ENCODE results near the gene BICDL2.

BICDL2 gene

GRCh38 chr16:2980227-2981176 lies 56.2 kb downstream of the BICDL2 start, which contains the start of gene PKMYT1:
Gene PKMYT1 (minus strand): TSS chr16:2980446. CDS start chr16:2979657, 789 bp downstream.
- peak; percentile 95 for DNase-seq

DNA sequence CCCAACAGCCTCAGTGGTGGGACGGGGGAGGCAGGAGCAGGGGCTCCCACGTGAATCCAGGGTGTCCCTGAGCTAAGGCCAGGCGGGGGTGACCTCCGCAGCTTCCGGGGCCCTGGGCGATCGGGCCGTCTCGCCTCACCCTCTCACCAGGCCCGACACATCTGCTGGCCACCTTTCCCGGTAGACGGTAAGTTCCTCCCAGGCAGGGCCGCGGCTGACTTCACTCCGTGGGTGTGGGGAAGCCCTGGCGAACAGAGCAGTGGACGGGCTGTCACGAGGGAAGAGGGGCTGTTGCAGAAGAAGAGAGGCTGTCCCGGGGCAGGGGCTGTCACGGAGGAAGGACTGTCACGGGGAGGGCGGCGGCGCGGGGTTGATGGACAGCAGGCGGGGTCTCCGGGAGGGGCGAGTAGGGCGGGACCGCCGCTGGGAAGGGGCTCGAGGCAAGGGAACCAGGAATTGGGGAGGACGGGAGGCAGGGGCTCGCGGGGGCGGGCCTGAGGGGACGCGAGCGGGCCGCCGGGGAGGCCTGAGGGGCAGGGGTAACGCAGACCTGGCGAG lies 57.0 kb downstream of the BICDL2 start:
- DNase-seq, result no peak
